HEK293 (cell line): Measurements from ENCODE around the gene SUPT5H.
"Not testable (repeated sequence)": the region's sequence is repeated elsewhere in the genome, so short reads cannot be mapped to it uniquely, and the experiment has no call there.

Experiments used
- KLF1 ChIP-seq: fragments of 450-650 bp; formaldehyde crosslinking; IDR thresholded peaks from 2 replicates; pipeline ENCODE4 v1.5.1; 2016; ENCODE audit warnings: missing biosample characterization, missing genetic modification characterization
- KLF9 ChIP-seq: fragments of 450-650 bp; formaldehyde crosslinking; IDR thresholded peaks from 2 replicates; pipeline ENCODE4 v1.5.1; 2016; ENCODE audit warnings: missing biosample characterization, missing genetic modification characterization, low read depth
- ZNF121 ChIP-seq: fragments of 450-650 bp; formaldehyde crosslinking; IDR thresholded peaks from 2 replicates; pipeline ENCODE4 v1.5.1; 2016; ENCODE audit warnings: missing biosample characterization, missing genetic modification characterization
- ZNF174 ChIP-seq: fragments of 450-650 bp; formaldehyde crosslinking; IDR thresholded peaks from 2 replicates; pipeline ENCODE4 v1.5.0; 2017; ENCODE audit warnings: missing biosample characterization, mild to moderate bottlenecking, missing genetic modification characterization
- ZNF24 ChIP-seq: fragments of 450-650 bp; formaldehyde crosslinking; IDR thresholded peaks from 2 replicates; pipeline ENCODE4 v1.5.1; 2016; ENCODE audit warnings: missing biosample characterization, missing genetic modification characterization
- ZNF544 ChIP-seq: fragments of 450-650 bp; formaldehyde crosslinking; IDR thresholded peaks from 2 replicates; pipeline ENCODE4 v1.5.0; 2017; ENCODE audit warnings: missing biosample characterization, missing genetic modification characterization
- ZNF701 ChIP-seq: fragments of 450-650 bp; formaldehyde crosslinking; IDR thresholded peaks from 2 replicates; pipeline ENCODE4 v1.5.1; 2016; ENCODE audit warnings: missing biosample characterization, missing genetic modification characterization
- TF ChIP-seq, protein P1 (sequence below): fragments of 450-650 bp; formaldehyde crosslinking; IDR thresholded peaks from 2 replicates; pipeline ENCODE4 v1.5.1; 2016; ENCODE audit warnings: missing biosample characterization, missing genetic modification characterization
- TF ChIP-seq, protein P2 (sequence below): fragments of 450-650 bp; formaldehyde crosslinking; IDR thresholded peaks from 2 replicates; pipeline ENCODE4 v1.5.1; 2017; ENCODE audit warnings: missing biosample characterization, mild to moderate bottlenecking, missing genetic modification characterization, moderate library complexity

DNA sequence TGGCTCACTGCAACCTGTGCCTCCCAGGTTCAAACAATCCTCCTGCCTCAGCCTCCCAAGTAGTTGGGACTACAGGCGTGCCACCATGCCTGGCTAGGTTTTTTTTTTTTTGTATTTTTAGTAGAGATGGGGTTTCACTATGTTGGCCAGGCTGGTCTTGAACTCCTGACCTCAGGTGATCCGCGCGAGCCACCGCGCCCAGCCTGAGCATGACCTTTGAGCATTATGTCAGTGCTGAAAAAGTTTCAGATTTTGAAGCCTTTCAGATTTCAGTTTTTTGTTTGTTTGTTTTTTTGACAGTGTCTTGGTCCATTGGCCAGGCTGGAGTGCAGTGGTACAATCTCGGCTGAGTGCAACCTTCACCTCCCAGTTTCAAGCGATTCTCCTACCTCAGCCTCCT lies 5.9 kb downstream of the SUPT5H start:
- TF ChIP-seq, protein P1, sequence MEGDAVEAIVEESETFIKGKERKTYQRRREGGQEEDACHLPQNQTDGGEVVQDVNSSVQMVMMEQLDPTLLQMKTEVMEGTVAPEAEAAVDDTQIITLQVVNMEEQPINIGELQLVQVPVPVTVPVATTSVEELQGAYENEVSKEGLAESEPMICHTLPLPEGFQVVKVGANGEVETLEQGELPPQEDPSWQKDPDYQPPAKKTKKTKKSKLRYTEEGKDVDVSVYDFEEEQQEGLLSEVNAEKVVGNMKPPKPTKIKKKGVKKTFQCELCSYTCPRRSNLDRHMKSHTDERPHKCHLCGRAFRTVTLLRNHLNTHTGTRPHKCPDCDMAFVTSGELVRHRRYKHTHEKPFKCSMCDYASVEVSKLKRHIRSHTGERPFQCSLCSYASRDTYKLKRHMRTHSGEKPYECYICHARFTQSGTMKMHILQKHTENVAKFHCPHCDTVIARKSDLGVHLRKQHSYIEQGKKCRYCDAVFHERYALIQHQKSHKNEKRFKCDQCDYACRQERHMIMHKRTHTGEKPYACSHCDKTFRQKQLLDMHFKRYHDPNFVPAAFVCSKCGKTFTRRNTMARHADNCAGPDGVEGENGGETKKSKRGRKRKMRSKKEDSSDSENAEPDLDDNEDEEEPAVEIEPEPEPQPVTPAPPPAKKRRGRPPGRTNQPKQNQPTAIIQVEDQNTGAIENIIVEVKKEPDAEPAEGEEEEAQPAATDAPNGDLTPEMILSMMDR = not testable (repeated sequence)
- TF ChIP-seq KLF1, ZNF174, ZNF121, ZNF24, ZNF544, ZNF701 (tag by site-specific recombination): not testable (repeated sequence)
- TF ChIP-seq, protein P2, sequence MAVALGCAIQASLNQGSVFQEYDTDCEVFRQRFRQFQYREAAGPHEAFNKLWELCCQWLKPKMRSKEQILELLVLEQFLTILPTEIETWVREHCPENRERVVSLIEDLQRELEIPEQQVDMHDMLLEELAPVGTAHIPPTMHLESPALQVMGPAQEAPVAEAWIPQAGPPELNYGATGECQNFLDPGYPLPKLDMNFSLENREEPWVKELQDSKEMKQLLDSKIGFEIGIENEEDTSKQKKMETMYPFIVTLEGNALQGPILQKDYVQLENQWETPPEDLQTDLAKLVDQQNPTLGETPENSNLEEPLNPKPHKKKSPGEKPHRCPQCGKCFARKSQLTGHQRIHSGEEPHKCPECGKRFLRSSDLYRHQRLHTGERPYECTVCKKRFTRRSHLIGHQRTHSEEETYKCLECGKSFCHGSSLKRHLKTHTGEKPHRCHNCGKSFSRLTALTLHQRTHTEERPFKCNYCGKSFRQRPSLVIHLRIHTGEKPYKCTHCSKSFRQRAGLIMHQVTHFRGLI = not testable (repeated sequence)
- 0 out of 2 replicates have a peak, but pooled peaks have one; percentile 3 for TF ChIP-seq KLF9 (tag by site-specific recombination)
